Neural cell (in vitro differentiated cells): ENCODE results near the gene ARMH1. TPM values are rescaled to one million over a fixed set of nuclear protein-coding genes. Genes with fewer than 3 reads are reported as not detected.
"Not testable (repeated sequence)": the region's sequence is repeated elsewhere in the genome, so short reads cannot be mapped to it uniquely, and the experiment has no call there.

Experiments used
- H2AFZ ChIP-seq: fragments of 200-600, 300-800 bp; sonication (generic), shearing (Covaris generic); 2 replicates; pipeline ENCODE4 v1.6.0; 2014; ENCODE audit warnings: low read depth, mild to moderate bottlenecking, antibody characterized with exemption, low read length, moderate library complexity
- H3F3A ChIP-seq: fragments of 200-600 bp; shearing (Covaris generic); 2 replicates; pipeline ENCODE4 v1.6.1; 2016; ENCODE audit warnings: mild to moderate bottlenecking, moderate library complexity, mixed read lengths, antibody characterized with exemption, low read length; ENCODE audit not compliant: insufficient read depth, poor library complexity, severe bottlenecking
- H3K27ac ChIP-seq: fragments of 200-600, 300-800 bp; sonication (generic), shearing (Covaris generic); 2 replicates; pipeline ENCODE4 v1.5.1; 2014; ENCODE audit warnings: mild to moderate bottlenecking, low read length, moderate library complexity
- H3K27me3 ChIP-seq: fragments of 300-800, 200-600 bp; sonication (generic), shearing (Covaris generic); 2 replicates; pipeline ENCODE4 v1.6.0; 2014; ENCODE audit warnings: mild to moderate bottlenecking, low read depth, low read length, moderate library complexity; ENCODE audit not compliant: insufficient read depth
- H3K36me3 ChIP-seq: fragments of 300-800, 200-600 bp; sonication (generic), shearing (Covaris generic); 2 replicates; pipeline ENCODE4 v1.5.1; 2014; ENCODE audit warnings: mild to moderate bottlenecking, antibody characterized with exemption, low read length, moderate library complexity; ENCODE audit not compliant: insufficient read depth
- H3K4me2 ChIP-seq: fragments of 300-800, 200-600 bp; sonication (generic), shearing (Covaris generic); 2 replicates; pipeline ENCODE4 v1.6.0; 2014; ENCODE audit warnings: mild to moderate bottlenecking, low read length
- H3K4me3 ChIP-seq: fragments of 300-800, 200-600 bp; sonication (generic), shearing (Covaris generic); 2 replicates; pipeline ENCODE4 v1.5.1; 2014; ENCODE audit warnings: mild to moderate bottlenecking, low read length, moderate library complexity
- H3K79me2 ChIP-seq: fragments of 200-600 bp; shearing (Covaris generic); replicated peaks from 2 replicates; pipeline ENCODE4 v1.6.0; 2014; ENCODE audit warnings: mild to moderate bottlenecking, low read length, moderate library complexity; ENCODE audit not compliant: insufficient read depth
- H3K9ac ChIP-seq: fragments of 300-800, 200-600 bp; sonication (generic), shearing (Covaris generic); 2 replicates; pipeline ENCODE4 v1.6.1; 2016; ENCODE audit warnings: mild to moderate bottlenecking, low read length, mixed read lengths
- H3K9me2 ChIP-seq: fragments of 200-600 bp; shearing (Covaris generic); 2 replicates; pipeline ENCODE4 v1.6.1; 2016; ENCODE audit warnings: mild to moderate bottlenecking, low read length, mixed read lengths; ENCODE audit not compliant: insufficient read depth
- H3K9me3 ChIP-seq: fragments of 200-600, 300-800 bp; sonication (generic), shearing (Covaris generic); 2 replicates; pipeline ENCODE4 v1.6.1; 2016; ENCODE audit warnings: mild to moderate bottlenecking, mixed run types, low read length, moderate library complexity, mixed read lengths
- H4K20me1 ChIP-seq: fragments of 200-600 bp; shearing (Covaris generic); 2 replicates; pipeline ENCODE4 v1.6.1; 2016; ENCODE audit warnings: mild to moderate bottlenecking, mixed run types; ENCODE audit not compliant: insufficient read depth
- CTCF ChIP-seq: fragments of 450-650 bp; IDR thresholded peaks from 2 replicates; pipeline ENCODE4 v1.5.1; 2014; ENCODE audit warnings: antibody characterized with exemption, mild to moderate bottlenecking, moderate library complexity; ENCODE audit not compliant: poor library complexity, severe bottlenecking
- EP300 ChIP-seq: fragments of 450-650 bp; conservative IDR thresholded peaks from 2 replicates; pipeline ENCODE4 v1.6.1; 2014; ENCODE audit warnings: antibody characterized with exemption, mild to moderate bottlenecking, moderate library complexity; ENCODE audit not compliant: poor library complexity, severe bottlenecking
- EZH2 ChIP-seq: fragments of 200-600, 300-800 bp; shearing (Covaris generic), sonication (generic); IDR thresholded peaks from 2 replicates; pipeline ENCODE4 v1.6.1; 2014; ENCODE audit warnings: antibody characterized with exemption, low read length, borderline replicate concordance, mild to moderate bottlenecking; ENCODE audit not compliant: insufficient read depth, poor library complexity, severe bottlenecking
- MXI1 ChIP-seq: fragments of 450-650 bp; conservative IDR thresholded peaks from 2 replicates; pipeline ENCODE4 v1.6.1; 2014; ENCODE audit warnings: antibody characterized with exemption, mild to moderate bottlenecking; ENCODE audit not compliant: poor library complexity, severe bottlenecking
- POLR2AphosphoS5 ChIP-seq: IDR thresholded peaks from 2 replicates; pipeline ENCODE4 v1.6.1; 2012
- RAD21 ChIP-seq: fragments of 450-650 bp; conservative IDR thresholded peaks from 2 replicates; pipeline ENCODE4 v1.6.1; 2014; ENCODE audit warnings: antibody characterized with exemption, mild to moderate bottlenecking, moderate library complexity
- REST ChIP-seq: IDR thresholded peaks from 2 replicates; pipeline ENCODE4 v1.6.1; 2012; ENCODE audit warnings: borderline replicate concordance
- SMC3 ChIP-seq: fragments of 450-650 bp; conservative IDR thresholded peaks from 2 replicates; pipeline ENCODE4 v1.6.1; 2014; ENCODE audit warnings: antibody characterized with exemption, mild to moderate bottlenecking, moderate library complexity; ENCODE audit not compliant: poor library complexity
- TAF1 ChIP-seq: IDR thresholded peaks from 2 replicates; pipeline ENCODE4 v1.6.1; 2012; ENCODE audit warnings: low read depth
- polyA plus RNA-seq: library from polyadenylated mRNA; depleted of rRNA; stranded (reverse); fragments of >200 nt; gene quantifications from 2 replicates; pipeline ENCODE4 v1.2.3, GENCODE V29; 2014

The ARMH1 gene
- polyA plus RNA-seq, 1 donor from 2014 or later, result 105 TPM

DNA sequence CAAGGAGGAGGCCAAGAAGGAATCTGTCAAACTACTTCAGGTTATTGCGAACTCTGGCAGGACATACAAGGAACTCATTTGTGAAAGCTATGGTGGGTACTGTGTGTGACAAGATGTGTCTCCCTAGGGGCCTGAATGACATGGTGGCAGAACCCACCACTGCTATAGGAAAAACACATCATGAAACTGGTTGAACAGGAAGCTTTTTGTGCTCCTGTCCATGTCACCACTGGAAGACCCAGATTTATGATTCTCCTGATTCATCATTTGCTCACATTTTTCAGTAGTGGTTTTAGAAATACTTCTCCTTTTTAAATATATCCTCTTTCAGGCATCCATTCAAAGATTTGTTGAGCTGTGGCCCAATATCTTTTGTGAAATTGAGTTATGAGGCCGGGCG is 23.6 kb downstream of the ARMH1 start:
- no peak overlapping the region for H3K4me3 ChIP-seq
- H4K20me1 ChIP-seq, result no peaks in the 10 kb centered on the region
- no peaks in the 10 kb centered on the region for H3K27me3 ChIP-seq
- no peaks in the 10 kb centered on the region for H3F3A ChIP-seq
- no peak overlapping the region for H3K9ac ChIP-seq
- no peaks in the 10 kb centered on the region for H3K9me2 ChIP-seq
- TF ChIP-seq CTCF (no peak), REST (no peak), EZH2 (no peak), EP300 (no peak), MXI1 (no peak), POLR2AphosphoS5 (no peak), RAD21 (no peak), TAF1 (no peak), SMC3 (no peak)
- H3K9me3 ChIP-seq, result no peaks in the 10 kb centered on the region
- H3K27ac ChIP-seq, result no peak overlapping the region
- H3K36me3 ChIP-seq, result no peaks in the 10 kb centered on the region
- no peak overlapping the region for H2AFZ ChIP-seq
- H3K79me2 ChIP-seq, result no peaks in the 10 kb centered on the region
- no peak overlapping the region for H3K4me2 ChIP-seq

DNA sequence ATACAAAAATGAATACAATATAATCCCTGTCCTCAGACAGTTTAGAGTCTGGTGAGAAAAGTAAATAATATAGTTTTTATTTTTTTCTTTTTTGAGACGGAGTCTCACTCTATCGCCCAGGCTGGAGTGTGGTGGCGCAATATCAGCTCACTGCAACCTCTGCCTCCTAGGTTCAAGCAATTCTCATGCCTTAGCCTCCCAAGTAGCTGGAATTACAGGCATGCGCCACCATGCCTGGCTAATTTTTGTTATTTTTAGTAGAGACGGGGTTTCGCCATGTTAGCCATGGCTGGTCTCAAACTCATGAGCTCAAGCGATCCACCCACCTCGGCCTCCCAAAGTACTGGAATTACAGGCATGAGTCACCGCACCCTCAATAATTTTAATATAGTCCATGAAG is 24.9 kb downstream of the ARMH1 start:
- not testable (repeated sequence) for H3K79me2 ChIP-seq, H3K27ac ChIP-seq, H3F3A ChIP-seq, H3K4me3 ChIP-seq, H3K9ac ChIP-seq, H3K4me2 ChIP-seq, H3K27me3 ChIP-seq, H3K9me2 ChIP-seq, H3K36me3 ChIP-seq, H2AFZ ChIP-seq, H3K9me3 ChIP-seq, H4K20me1 ChIP-seq

- no peak overlapping the region for H2AFZ ChIP-seq
- no peaks in the 10 kb centered on the region for H3K36me3 ChIP-seq
- no peak overlapping the region for H3K27ac ChIP-seq
- no peaks in the 10 kb centered on the region for H3K9me2 ChIP-seq
- TF ChIP-seq REST (no peak), EP300 (no peak), SMC3 (no peak), TAF1 (no peak), POLR2AphosphoS5 (no peak), RAD21 (no peak)
- H3K4me2 ChIP-seq, result no peak overlapping the region
- no peaks in the 10 kb centered on the region for H3K9me3 ChIP-seq
- no peaks in the 10 kb centered on the region for H3K79me2 ChIP-seq
- no peaks in the 10 kb centered on the region for H3K27me3 ChIP-seq
- H3F3A ChIP-seq, result no peaks in the 10 kb centered on the region
- H3K4me3 ChIP-seq, result no peak overlapping the region
- H4K20me1 ChIP-seq, result no peaks in the 10 kb centered on the region
- H3K9ac ChIP-seq, result no peak overlapping the region
Measured at GRCh38 chr1:44700573-44700972, 26.1 kb downstream of the ARMH1 start.
